NCI-H2227 treated with DMSO at 0.1 percent for 48 hours (cell line): ENCODE measurements around the gene CREB3L1.
A peak's percentile ranks its signal among the peaks of the same experiment; 100 is the strongest.

Experiments
- DNase-seq: peaks from one replicate; lab custom pipeline; 2025; lab: John Stamatoyannopoulos, UW

The CREB3L1 gene

DNA sequence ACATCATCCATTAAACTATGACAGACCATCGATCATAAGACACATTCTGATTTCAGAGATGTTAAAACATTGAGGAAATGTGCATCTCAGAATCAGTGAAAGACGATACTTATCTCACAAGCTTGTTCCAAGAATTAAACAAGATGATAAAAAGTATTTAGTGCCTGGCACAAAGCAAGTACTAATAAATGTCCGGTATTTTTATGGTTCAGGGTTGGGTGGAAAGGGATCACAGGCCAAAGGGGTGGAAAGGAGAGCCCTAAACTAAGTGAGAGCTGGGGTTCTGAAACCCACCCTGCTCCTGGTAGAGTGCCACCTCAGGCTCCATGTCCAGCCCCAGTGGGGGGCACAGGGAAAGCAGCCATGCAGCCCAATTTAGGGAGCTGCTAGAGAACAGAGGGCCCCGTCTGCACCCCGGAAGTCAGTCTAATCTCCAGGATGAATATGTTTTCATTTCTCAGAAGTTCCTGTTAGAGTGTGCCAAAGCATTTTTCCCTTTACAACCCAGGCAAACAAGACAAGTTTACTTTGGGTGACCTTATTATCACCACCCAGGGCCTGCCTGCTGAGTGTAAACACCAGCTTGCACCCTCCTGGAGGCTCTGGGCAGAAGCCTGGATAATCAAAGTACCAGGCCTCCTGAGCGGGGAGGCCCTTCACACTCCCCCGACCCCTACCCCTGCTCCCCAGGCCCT, 3.8 kb upstream of the CREB3L1 start:
- DNase-seq: no peak

- DNase-seq: no peak
Measured at GRCh38 chr11:46275964-46276641, 1.4 kb upstream of the CREB3L1 start.

DNA sequence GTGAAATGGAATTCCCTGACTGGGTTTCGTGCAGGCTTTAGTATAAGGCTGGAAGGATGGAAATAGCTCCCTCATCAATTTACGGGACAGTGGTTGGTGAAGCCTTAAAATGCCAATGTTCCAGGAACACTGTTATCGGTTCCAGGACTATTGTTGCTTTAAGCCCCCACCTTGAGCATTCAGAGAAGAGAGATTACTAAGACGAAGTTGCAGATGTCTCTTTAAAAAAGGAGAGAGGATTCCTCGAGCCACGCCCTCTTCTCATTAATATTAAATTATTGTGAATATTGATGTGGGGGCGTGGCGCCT, 195 bp upstream of the CREB3L1 start:
- DNase-seq: peak; percentile 68

GRCh38 chr11:46278387-46279125, 1.1 kb downstream of the CREB3L1 start:
- DNase-seq: no peak

- no peak for DNase-seq
Measured at GRCh38 chr11:46279126-46280099, 2.0 kb downstream of the CREB3L1 start.

DNA sequence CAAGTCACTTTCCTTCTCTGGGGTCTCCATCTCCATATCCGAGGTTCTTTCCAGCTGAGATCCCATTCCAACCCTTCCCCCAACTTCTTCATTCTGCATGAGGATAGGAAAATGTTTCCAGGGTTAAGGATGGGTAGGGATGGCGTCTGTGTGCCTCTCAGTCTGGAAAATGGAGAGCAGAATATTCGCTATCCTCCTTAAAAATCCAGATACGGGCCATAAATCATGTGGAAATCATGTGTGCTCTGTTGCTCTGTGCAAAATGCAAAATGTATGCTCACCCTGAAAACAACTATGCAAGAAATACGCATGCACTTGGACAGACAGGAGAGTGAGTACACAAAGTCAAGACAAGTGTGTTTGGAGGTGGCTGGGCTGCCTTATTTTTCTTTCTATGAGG, 3.2 kb downstream of the CREB3L1 start:
- no peak for DNase-seq

- no peak for DNase-seq
Measured at GRCh38 chr11:46281371-46281831, 3.9 kb downstream of the CREB3L1 start.

GRCh38 chr11:46285173-46285572, 7.7 kb downstream of the CREB3L1 start:
- DNase-seq: no peak

DNA sequence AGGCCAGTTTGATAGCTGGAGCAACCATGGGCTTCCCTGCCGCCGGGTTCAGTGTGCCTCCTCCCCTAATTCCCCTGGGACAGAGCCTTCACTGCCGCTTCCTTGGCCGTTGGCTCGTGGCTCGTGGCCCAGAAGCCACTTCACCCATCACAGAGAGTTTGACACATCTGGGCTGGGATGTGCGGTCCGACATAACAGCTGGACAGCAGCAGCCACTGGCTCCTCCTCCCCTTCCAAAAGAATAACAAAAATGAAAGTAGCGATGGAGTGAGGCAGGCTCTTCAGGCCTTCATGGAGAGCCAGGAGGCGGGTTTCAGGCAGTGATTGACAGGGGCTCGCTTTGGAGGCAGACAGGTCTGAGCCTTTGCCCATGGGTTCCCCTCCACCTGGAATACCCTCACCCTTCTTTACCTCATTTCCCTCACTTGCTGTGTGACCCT, 8.2 kb downstream of the CREB3L1 start:
- DNase-seq: no peak

DNA sequence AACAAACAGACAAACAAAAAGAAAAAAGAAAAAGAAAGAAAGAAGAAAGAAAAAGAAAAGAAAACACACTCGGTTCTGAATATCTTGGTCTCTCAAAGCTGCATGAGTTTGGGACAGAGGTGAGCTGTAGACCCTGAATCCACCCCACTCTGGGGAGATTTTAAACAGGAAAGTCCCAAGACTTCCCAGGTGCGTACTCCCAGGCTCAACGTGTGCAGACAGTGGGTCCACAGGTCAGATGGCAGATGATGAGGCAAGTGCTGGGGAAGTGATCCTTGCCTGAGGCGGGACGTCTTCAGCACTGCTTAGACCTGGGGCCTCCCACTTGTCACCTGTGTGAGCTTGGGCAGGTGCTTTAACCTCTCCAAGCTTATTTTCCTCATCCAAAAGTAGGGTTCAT, 9.3 kb downstream of the CREB3L1 start:
- DNase-seq: no peak

GRCh38 chr11:46288451-46288850, 11.0 kb downstream of the CREB3L1 start:
- no peak for DNase-seq

DNA sequence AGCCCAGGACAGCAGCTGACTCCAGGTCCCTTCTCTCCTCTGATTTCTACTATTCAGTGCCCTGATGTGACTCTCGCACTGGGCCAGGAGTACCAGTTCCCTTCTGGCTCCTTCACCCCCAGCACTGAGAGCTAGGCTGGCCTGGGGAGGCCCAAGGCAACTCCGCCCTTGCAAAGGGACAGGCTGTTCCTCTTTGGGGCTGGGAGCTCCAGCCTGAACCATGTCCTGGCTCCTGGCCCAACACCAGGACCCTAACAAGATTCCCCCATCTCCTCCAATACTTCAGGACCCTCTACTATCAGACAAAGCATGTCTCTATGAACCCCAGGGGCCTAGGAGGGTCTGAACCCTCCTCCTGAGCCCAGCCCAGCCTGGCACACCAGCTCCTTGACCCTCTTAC, 12.5 kb downstream of the CREB3L1 start:
- no peak for DNase-seq

GRCh38 chr11:46290598-46291309, 13.3 kb downstream of the CREB3L1 start:
- peak; percentile 33 for DNase-seq

- DNase-seq: no peak
Measured at GRCh38 chr11:46291441-46292150, 14.1 kb downstream of the CREB3L1 start.

DNA sequence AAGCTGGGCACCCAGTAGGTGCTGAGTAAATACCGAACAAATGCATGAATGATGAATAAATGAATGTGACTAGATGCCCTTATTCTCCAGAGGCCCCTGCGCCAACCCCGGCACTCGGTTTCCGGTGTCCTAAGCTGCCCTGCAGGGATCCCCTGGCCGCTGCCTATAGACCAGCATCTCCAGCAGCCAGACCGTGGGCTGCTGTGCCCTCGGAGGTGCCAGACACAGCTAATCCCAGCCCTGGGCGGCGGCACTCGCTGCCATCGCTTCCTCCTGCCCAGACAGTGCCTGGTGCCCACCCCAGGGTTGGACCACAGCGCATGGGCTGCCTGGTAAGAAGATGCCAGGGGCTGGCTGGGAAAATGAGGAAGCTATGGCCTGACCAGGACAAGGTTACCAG, 15.6 kb downstream of the CREB3L1 start:
- no peak for DNase-seq

GRCh38 chr11:46293641-46294103, 16.2 kb downstream of the CREB3L1 start:
- DNase-seq: no peak

DNA sequence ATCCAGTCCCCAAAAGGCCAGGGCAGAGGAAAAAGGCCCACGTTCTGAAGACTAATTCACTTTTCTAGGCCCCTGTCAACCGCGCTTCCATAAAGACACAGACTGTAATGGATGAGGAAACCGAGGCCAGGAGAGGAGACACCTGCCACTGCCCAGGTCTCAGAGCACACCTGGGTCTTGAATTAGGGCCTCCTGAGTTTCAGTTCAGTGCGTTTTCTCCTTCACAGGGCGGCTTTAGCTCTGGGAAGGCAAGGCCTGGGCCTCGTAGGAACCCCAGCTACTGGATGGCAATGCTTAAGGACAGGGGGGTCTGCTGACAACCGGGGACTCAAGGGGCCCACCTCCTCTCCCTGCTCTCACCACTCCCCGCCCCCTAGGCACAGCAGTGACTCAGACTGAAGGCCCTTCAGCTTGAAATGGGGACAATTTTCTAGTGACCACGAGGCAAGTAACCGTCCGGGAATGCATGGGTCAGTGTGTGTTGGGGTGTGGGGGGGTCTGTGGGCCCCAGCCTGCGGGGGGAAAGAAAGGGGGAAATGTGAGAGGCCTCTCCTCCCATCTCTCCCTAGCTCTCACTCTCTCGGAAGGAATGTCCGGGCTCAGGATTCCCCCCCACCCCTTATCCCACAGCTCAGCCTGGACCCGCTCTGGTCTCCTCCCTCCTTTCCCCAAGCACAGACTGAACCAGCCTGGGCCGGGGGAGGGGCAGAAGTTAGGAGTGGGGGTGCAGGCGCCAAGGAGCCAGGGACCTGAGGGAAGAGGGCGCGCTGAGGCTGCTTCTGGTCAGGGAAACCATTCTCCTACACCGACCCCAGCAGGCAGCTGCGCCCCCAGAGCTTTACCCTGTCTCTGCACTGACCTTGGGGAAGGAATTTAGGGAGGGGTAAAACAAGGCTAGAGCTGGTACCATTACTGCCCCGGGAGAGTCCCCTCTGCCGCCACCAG, 17.2 kb downstream of the CREB3L1 start:
- no peak for DNase-seq

- peak; percentile 47 for DNase-seq
Measured at GRCh38 chr11:46295312-46296058, 18.0 kb downstream of the CREB3L1 start.
